COLO829 (cell line): ENCODE results near the gene TOP3B.
A peak's percentile ranks its signal among the peaks of the same experiment; 100 is the strongest.

Experiments
- DNase-seq: peaks from one replicate; pipeline ENCODE4 v3.0.0; 2012; ENCODE audit warnings: low spot score

TOP3B gene

DNA sequence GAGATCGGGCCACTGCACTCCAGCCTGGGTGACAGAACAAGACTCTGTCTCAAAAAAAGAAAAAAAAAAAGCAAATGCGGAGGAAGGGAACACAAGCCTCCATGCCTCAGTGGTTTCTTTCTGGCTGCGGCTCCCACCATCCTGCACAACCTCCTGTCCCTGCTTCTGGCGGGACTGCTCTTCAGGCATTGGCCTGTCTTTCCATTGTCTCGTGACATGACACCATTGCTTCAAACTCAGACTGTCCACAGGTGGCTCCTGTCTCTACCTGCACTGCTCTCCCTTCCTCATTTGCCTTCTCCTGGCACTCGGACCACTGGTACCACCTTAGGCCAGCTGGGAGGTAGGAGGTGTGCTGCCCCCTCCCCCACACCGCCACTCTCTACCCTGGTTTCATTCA lies 19.3 kb downstream of the TOP3B start:
- no peak for DNase-seq

DNA sequence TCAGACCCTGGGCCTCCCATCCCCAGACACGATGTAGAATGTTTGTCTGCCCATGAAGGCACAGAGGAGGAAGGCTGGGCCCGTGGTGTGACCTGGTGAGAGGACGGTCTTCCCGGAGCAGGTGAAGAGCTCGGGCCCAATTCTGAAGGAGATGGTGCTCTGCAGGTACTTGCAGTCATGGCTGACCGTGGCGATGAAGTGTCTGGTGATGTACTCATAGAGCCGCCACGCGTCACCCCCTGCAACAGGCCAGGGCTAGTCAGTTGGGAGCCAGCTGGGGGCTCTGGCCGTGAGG lies 20.0 kb downstream of the TOP3B start:
- DNase-seq, result no peak

DNA sequence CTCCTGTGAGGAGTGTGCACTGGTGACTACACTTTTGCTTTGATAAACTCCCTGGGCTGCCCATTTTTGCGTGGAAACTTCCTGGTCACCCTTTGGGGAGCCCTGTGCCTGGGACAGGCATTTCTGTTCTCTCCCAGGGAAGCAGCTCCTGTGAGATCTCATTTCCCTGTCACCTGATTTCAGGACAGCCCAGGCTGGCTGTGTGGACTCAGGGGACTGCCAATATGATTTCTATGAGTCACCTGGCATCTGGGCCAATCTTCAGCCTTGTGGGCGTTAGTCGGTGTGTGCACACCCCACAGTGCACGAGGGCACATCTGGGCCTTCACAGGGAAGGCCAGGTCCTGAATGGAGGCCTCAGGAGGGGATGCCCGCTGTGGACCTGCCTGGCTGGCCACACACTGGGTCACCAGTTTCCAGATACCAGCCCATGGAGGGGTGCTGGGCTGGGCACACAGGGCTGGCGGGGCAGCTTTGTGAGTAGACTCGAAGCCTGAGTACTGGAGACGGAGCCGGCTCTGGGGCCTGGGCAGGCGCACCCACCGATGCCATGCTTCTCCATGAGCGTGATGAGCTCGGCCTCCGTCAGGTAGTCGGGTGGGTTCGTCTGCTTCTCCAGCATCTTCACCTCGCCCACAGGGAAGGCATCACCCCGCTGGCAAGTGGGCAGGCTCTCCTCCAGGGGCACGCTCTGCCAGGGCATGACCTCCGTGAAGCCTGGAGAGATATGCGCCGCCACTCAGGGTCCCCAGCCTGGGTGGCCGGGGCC lies 20.5 kb downstream of the TOP3B start:
- peak; percentile 39 for DNase-seq

DNA sequence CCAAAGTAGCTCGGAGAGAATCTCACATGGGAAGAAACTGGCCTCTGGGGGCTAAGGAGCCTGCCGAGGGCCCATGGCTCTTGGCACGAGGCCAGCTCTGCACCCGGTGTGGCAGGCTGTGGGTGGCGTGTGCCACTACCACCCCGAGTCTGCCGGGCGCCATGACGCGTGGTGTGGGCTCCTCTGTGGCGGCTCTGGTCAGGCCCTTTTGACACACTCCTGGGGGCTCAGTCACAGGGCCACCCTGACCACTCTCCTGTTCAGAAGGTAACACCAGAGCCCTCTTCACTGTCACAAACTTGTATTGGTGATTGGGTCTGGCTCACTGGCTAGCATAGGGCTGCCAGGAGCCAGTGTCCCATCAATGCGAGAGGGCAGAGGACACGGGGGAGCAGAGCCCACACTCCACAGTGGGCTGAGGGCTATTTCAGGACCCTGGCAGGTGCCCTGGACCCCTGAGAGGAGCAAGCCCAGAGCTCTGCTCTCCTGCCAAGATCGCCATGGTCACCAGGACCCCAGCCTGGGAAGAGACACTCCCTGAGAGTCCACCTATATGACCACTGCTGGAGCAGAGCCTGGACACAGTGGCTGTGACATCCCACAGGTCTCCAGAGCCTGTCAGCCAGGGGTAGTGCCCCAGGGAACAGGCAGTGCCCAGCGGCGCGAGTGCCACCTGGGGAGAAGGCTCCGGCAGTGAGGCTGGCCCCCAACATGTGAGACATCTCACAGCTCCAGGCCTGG lies 21.3 kb downstream of the TOP3B start:
- DNase-seq, result no peak

DNA sequence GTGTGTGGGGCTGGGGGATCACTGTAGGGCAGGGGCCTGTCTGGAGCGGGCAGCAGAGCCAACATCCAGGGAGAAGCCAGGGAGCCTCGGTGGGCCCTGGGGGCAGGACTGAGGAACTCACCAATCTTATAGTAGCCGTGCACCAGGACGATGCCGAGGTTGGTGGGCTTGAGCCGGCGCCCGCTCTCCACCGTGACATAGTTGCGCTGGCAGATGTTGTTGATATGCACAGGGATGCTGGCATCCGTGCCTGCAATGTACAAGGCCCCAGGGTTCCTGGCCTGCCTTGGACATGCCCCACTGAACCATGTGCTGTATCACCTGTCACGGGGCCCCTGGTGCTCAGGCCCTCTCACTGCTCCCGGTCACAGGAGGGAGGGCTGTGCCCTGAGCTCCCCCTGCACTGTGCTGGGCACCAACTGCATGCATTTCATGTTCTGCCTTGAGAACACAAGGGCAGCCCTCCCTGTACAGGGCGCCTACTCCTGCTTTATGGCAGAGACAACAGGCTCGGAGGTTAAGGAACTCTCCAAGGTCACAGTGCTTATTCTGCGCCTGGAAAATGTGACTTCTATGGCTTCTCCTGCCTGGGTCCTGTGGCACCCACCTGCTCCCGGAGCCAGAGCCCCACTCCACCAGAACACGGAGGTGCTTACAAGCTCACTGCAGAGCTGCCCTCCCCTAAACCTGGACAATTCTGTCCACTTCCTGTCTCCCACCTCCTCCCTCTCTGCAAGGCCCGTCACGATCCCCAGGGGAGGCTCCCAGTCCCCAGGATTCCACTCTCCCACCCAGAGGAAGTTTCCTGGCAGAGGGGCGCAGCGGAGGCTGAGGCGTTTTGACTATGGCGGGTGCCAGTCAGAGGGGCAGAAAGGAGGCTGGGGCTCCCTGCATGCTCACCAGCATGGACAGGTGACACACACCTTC lies 22.1 kb downstream of the TOP3B start:
- DNase-seq, result no peak

DNA sequence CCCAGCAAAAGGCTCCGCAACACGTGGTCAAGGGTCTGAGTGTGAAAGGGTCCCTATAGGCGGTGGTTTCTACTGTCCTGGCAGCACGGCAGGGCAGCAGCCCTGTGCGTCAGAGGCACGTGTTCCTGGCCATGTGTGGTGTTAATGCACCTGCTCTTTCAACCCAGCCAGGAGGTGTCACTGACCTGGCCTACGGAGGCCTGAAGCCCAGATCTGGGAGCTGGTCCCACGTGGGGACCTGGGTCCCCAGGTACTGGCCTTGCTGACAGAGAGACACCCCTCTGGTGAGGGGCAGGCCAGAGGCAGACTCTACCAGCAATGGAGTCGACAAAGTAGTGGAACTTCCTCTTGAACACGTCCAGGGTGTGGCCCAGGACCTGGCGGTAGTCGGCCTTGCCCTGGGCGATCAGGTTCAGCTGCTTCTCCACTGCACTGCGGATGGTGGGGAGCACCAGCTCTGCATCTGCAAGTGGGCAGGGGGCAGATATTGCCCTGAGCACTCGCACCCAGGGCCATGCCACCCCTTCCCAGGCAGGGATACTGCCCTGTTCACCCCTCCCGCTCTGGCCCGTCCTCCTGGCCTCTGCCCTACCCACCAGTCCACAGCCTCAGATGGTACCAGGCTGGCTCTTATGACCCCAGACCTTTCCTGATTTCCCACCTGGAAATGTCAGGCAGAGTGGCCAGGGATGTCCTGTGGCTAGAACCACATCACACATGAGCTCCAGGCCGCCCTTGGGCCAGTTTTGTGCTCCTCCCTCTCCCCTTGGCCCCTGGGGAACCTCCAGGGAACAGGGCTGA lies 23.1 kb downstream of the TOP3B start:
- no peak for DNase-seq

DNA sequence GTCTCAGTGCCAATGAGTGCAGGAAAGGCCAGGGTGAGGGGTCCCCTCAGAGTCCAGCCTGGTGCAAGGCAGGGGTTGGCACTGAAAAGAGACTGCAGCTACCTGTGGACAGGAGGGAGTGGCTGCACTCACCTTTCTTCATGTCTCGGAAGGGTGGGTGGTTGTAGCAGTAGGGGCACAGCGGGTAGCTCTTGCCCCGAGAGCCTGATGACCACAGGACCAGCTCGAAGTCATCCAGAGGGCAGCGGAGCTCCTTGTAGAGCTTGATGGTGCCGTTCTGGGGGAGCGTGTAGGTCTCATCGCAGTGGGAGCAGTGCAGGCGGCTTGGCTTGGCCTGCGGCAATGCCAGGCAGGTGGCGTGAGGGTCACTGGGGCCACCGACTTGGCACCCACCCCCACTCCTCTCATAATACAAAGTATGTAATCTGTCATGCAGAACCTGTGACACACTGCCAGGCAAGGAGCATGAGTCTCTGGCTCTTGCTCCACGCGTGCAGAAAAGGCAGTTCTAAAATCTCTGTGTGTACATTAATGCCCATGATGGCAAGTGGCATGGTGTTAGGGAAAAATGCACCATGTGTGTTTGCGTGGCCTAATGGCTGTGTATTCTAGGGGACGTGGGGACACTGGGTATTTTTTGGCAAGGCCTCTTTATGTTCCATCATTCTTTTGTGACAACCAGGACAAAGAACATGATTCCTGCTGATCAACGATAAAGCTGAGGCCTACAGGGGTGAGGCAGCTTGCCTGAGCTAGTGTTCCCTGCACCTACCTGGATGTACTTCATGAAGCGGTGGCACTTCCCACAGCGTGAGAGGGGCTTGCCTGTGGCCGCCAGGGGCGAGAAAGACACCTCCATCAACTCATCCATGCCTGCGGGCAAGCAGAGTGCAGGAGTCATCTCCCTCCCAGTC lies 24.0 kb downstream of the TOP3B start:
- DNase-seq, result no peak

DNA sequence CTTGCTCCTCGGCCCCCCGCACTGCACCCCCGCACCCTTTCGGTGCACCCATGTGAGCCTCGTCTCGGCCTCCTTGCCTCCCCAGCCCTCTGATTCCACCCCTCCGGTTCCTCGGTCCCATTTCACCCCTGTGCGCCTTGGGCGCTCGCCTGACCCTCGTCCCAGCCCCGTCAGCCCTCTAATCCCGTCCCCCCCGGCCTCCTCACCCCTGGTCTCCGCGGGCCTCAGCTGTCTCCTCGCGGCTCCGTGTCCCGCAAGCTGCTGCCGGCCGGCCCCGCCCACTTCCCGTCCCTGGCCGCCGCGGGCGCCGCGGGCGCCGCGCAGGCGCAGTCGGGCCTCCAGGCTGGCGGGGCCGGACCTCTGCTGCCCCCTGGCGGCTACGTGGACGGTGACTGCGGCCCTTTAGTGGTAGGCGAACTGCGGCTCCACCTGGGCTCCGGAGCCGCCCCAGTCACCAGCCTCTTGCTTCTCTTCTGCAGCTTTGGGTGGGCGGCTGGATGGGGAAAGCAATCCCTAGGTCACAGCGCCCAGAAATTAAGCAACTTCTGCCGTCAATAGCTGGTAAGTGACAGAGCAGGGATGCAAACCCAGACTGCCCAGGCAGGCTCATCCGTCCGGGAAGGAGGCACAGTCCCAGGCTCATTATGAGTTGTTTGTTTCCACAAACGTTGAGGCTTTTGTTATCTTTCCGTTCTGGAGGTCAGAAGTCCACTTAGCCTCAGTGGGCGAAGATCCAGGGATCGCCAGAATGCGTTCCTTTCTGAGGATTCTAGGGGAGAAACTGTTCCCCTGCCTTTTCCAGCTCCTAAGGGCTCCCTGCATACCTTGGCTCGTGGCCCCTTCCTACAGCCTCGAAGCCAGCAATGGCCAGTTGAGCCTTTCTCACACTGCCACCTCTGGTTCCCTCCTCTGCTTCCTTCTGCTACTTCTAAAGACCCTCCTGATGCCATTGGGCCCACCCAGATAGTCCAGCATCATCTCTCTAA lies 29.7 kb downstream of the TOP3B start, which contains the start of gene PPM1F:
PPM1F (minus strand) TSS at position 263 of the 986 bp plus-strand sequence. CDS start 6,800 bp downstream, outside the sequence.
- peak; percentile 90 for DNase-seq

DNA sequence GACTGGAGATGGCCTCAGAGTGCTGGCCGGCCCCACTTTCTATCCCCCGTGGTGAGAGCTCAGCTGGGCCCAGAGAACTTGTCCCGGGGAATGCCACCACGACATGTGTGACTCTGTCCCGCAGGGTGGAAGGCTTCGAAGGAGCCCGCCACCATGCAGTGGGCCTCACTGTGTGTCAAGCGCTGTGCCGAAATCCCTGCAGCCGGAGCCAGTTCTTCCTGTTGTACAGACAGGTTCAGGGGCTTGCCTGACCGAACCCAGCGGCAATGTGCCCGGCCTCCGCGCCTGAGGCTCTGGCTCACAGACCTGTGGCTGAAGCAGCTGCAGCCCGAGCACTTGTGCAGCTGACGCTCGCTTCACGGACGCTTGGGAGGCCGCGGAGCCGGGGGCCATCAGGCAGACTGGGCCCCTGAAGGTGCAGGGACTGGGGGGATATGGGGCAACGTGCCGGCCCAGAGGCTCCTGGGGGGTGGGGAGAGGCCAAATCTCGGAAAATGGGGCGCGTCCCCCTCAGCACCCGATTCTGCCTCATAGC lies 30.6 kb downstream of the TOP3B start:
- DNase-seq, result no peak

DNA sequence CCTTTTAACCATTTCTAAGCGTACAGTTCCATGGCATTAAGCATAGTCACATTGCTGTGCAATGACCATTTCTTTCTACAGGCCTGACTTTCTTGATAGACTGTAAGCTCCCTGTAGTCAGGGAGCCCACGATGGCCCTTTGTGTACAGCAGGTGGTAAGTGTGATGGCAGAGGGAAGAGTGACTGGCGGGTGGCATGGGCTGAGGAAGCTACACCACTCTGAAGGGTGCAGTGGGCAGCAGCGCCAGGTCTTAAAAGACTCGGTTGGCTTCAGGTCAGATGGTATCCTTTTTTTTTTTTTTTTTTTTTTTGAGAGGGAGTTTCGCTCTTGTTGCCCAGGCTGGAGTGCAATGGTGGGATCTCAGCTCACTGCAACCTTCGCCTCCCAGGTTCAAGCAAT lies 31.5 kb downstream of the TOP3B start:
- no peak for DNase-seq

DNA sequence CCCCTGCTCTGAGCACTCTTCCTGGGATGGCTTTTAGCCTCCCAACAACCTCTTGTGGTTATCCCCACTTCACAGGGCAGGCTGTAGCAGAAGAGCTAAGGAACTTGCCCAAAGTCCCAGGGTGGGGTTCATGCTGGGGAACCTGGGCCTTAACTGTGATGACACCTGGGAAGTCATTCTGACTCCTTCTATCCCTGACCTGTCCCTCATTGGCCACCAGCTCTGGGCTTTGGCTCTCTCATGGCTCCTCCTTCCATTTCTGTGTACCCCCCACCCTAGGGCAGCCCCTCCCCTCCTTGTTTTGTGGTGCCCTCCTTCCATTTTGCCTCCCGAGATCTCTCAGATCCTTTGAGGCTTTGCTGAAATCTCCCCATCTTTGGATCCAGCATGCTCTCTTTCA lies 32.6 kb downstream of the TOP3B start:
- no peak for DNase-seq

DNA sequence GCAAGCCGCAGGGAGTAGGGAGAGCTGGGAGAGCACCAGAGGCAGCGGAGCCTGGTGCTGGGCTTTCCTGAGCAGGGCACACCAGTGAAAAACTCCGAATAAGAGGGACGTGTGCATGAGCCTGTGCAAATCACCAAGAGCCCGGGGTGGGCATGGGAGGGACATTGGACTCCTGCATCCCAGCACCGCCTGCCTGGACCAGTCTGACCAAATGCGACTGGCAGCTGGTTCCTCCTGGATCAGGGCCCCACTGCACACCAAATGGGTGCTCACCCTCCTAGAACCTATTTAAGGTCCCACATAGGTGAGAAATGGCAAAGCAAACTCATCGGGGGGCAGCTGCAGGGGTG lies 33.0 kb downstream of the TOP3B start:
- no peak for DNase-seq

DNA sequence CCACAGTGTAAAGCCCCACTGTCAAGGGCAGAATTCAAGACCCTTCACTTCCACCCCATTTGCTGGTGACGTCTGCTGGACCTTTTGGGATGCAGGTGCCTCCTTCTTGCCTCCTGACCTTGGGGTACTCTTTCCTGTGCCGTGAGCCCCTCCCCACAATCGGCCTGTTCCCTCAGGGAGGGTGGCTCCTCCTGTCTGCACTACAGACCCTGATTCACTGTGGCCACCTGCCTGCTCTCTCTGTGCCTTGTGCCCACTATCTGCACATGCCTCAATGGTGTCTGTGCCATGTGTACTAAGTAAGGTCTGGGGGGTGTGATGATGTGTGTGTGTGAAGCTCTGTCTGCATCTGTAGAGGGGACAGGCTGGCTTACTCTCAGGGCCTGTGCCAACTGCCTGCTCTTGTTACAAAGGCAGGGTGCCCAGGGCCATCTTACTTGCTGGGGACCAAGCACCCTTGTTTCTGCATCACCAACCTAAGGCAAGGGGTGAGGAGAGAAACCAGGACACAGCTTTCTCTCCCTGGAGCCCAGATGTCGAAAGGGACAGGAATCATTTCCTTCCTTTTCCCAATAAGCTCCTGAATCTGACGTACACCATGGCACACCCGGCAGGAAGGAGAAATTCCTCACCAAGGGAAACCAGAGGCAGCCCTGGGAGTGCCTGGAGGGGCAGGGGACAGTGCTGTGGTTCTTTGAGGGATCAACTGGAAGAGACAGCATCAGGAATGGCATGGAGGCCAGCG lies 33.6 kb downstream of the TOP3B start:
- DNase-seq, result no peak

DNA sequence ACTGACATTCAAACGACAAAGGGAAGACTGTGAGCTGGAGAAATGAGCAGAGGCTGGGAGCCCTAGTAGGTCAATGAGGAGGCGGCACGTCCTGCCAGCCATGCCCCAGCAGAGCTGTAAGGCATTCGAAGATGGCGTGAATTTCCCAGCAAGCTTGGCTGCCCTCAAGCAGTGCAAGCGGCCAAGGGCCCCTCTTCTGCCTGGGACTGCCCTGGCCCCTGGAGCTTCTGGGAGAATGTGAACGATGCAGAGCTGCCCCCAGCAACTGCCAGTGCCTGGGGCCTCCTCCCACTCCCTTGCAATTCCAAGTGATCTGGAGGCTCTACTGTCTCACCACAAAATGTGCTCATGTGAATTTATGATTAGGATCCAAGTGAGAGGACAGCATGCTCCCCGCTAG lies 34.2 kb downstream of the TOP3B start:
- no peak for DNase-seq

DNA sequence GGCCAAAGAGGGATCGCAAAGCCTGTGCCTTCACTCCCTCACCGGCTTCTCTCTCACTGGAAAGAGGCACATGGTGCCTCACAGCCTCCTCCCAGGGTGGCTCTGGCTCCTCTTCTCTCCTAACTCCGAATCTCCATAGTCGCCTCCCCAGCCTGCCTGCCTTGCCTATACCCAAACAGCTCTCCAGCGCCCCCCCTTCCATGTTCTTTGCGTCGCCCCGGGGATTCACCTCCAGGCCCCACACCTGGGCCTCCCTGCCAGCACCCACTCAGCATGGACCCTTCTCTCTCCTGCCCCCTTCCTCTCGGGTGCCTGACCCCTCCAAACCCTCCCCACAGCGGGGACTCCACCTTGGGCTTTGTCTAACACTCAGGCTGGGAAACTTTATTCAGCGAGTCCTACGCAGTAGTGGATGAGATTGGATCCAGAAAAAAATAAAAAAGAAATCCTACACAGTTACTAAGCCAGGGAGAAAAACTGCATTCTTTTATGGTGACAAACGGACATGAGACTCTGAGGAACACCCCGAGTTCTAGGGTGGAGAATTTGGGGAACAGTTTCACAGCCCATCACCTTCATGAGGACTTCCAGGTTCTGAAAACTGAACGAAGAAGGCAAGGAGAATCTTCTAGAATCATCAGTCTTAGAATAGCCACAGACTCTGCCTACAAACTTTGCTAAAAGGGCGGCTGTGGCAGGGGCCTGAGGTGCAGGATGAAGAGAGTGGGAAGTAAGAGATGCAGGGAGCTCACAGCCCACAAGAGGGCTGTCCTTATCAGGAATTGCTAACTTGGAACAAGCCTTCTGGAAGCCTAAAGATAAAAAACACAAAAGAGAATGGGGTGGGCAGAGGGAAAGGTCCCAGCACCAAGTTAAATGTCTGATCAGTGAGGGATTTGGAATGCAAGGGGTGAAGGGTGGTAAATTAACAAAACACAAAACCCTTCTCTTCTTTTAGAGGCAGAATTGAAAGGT lies 35.3 kb downstream of the TOP3B start:
- DNase-seq, result no peak

DNA sequence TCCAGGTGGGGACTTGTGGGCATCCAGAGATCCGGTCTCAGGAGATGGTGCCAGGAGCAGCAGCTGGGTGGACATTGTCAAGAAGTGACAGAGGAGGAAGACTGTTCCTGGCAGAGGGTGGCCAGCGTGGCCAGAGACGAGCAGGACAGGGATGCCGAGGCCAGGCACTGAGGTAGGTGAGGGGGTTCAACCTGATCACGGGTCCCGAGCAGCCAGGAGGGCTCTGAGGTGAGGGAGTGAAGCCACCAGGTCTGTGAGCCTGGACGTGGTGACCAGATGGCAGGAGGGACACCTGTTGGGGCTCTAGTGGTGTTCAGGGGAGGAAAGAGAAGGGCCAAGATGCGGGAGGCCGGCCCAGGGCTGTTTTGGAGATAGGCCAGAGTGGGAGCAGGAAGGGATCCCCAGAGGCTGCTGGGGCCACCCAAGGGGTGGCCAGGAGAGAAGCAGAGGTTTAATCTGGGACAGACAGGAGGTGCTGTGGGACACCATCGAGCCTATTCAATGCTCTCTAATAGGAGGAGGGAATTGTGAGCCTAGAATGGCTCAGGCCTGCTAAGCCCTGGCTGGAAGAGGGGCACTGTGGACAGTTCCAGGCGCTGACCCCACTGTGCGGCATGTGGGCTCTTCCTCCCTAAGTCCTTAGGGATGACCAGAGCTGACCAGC lies 36.2 kb downstream of the TOP3B start:
- DNase-seq, result no peak
